HepG2 (cell line): ENCODE data around the gene HMCN2. TPM values are rescaled to one million over a fixed set of nuclear protein-coding genes. Genes with fewer than 3 reads are reported as not detected.
A peak's percentile ranks its signal among the peaks of the same experiment; 100 is the strongest.

Source experiments
- CENPT ChIP-seq: sonication (generic); formaldehyde crosslinking; IDR thresholded peaks from 2 replicates; pipeline ENCODE4 v1.8.0; 2022; ENCODE audit warnings: low read depth, mild to moderate bottlenecking, moderate library complexity, missing genetic modification reagents
- CHD2 ChIP-seq: IDR thresholded peaks from 2 replicates; pipeline ENCODE4 v1.6.1; 2011; ENCODE audit warnings: low read depth, low read length, improper control_type of control experiment
- ELF4 ChIP-seq: sonication (generic); formaldehyde crosslinking; IDR thresholded peaks from 2 replicates; pipeline ENCODE4 v1.5.0; 2020; ENCODE audit warnings: missing genetic modification reagents, mild to moderate bottlenecking, moderate library complexity, borderline replicate concordance
- ETV6 ChIP-seq: sonication (generic); formaldehyde crosslinking; conservative IDR thresholded peaks from 2 replicates; pipeline ENCODE4 v1.4.0; 2020; ENCODE audit warnings: missing genetic modification reagents
- HCFC1 ChIP-seq: fragments of 150-350 bp; IDR thresholded peaks from 2 replicates; pipeline ENCODE4 v1.6.1; 2014; ENCODE audit warnings: low read depth, low read length
- HNF4A ChIP-seq: sonication (generic); formaldehyde crosslinking; IDR thresholded peaks from 2 replicates; pipeline ENCODE4 v1.4.0; 2020; ENCODE audit warnings: missing genetic modification reagents
- KAT8 ChIP-seq: IDR thresholded peaks from 2 replicates; pipeline ENCODE4 v1.6.1; 2016; ENCODE audit warnings: missing genetic modification reagents, missing compliant biosample characterization
- KDM2A ChIP-seq: sonication (generic); formaldehyde crosslinking; IDR thresholded peaks from 2 replicates; pipeline ENCODE4 v1.4.0; 2020; ENCODE audit warnings: low read depth, missing genetic modification reagents, borderline replicate concordance
- KDM6A ChIP-seq: IDR thresholded peaks from 2 replicates; pipeline ENCODE4 v1.6.1; 2016; ENCODE audit warnings: low read depth
- MAFF ChIP-seq: IDR thresholded peaks from 2 replicates; pipeline ENCODE4 v1.6.1; 2011; ENCODE audit warnings: low read depth, low read length, improper control_type of control experiment
- NCOA2 ChIP-seq: sonication (generic); formaldehyde crosslinking; IDR thresholded peaks from 2 replicates; pipeline ENCODE4 v1.8.0; 2022; ENCODE audit warnings: inconsistent platforms
- POGZ ChIP-seq: sonication (generic); formaldehyde crosslinking; IDR thresholded peaks from 2 replicates; pipeline ENCODE4 v1.4.0; 2020; ENCODE audit warnings: mild to moderate bottlenecking, missing genetic modification reagents
- POLR2AphosphoS5 ChIP-seq: IDR thresholded peaks from 2 replicates; pipeline ENCODE4 v1.6.1; 2012; ENCODE audit warnings: low read depth, low read length
- PPARG ChIP-seq: conservative IDR thresholded peaks from 2 replicates; pipeline ENCODE4 v1.6.1; 2016; ENCODE audit warnings: missing biosample characterization, missing genetic modification reagents
- RBFOX2 ChIP-seq: fragments of 200-400 bp; formaldehyde crosslinking; IDR thresholded peaks from 2 replicates; pipeline ENCODE4 v1.6.1; 2017; ENCODE audit warnings: low read depth, mild to moderate bottlenecking, low read length
- RFX1 ChIP-seq: fragments of 450-650 bp; IDR thresholded peaks from 2 replicates; pipeline ENCODE4 v1.6.1; 2017
- ZFP82 ChIP-seq: sonication (generic); formaldehyde crosslinking; IDR thresholded peaks from 2 replicates; pipeline ENCODE4 v1.5.1; 2020; ENCODE audit warnings: mild to moderate bottlenecking, missing genetic modification reagents, borderline replicate concordance
- ZKSCAN1 ChIP-seq: fragments of 150-350 bp; IDR thresholded peaks from 2 replicates; pipeline ENCODE4 v1.6.1; 2014; ENCODE audit warnings: low read length
- ZMYM4 ChIP-seq: sonication (generic); formaldehyde crosslinking; IDR thresholded peaks from 2 replicates; pipeline ENCODE4 v1.8.1; 2023; ENCODE audit warnings: mild to moderate bottlenecking, missing genetic modification reagents
- ZNF577 ChIP-seq: sonication (generic); formaldehyde crosslinking; IDR thresholded peaks from 2 replicates; pipeline ENCODE4 v1.4.0; 2020; ENCODE audit warnings: mild to moderate bottlenecking, low read depth, missing genetic modification reagents, borderline replicate concordance
- polyA plus RNA-seq, 8 experiments: library from polyadenylated mRNA; depleted of rRNA in 3 of 8; stranded (reverse) in 7 of 8; unstranded in 1 of 8; fragments of >200 nt; fragmentation: Illumina TruSeq in 4 of 8; extraction: Trizol in 4 of 8; gene quantifications; 2 replicates each; pipeline versions ENCODE4 v1.2.1 to v1.2.3, GENCODE V29; 2011 to 2016; ENCODE audit warnings: low read depth in 4 of 8, missing spikeins in 1 of 8, mixed read lengths in 1 of 8; ENCODE audit not compliant: insufficient read depth in 1 of 8
- total RNA-seq, 5 experiments: library from RNA; depleted of rRNA; stranded (reverse); fragments of >200 nt; fragmentation: Illumina TruSeq; extraction: Trizol; gene quantifications; 2 replicates each; pipeline ENCODE4 v1.2.3, GENCODE V29; 2016; ENCODE audit warnings: low read depth in 1 of 5
- TF ChIP-seq, protein P1 (sequence below), 2 experiments: sonication (generic) in 1 of 2; formaldehyde crosslinking in 1 of 2; IDR thresholded peaks; 2 replicates each; pipeline versions ENCODE4 v1.5.1 to v1.6.1; 2011 to 2020; ENCODE audit warnings: borderline replicate concordance in 1 of 2, low read depth in 1 of 2, low read length in 1 of 2, mild to moderate bottlenecking in 1 of 2, missing genetic modification reagents in 1 of 2, moderate library complexity in 1 of 2
- TF ChIP-seq, protein P2 (sequence below): sonication (generic); formaldehyde crosslinking; IDR thresholded peaks from 2 replicates; pipeline ENCODE4 v1.4.0; 2020; ENCODE audit warnings: missing genetic modification reagents
- TF ChIP-seq, protein P3 (sequence below): IDR thresholded peaks from 2 replicates; pipeline ENCODE4 v1.6.1; 2018; ENCODE audit warnings: missing genetic modification reagents

The HMCN2 gene
- total and polyA plus RNA-seq, 2 of the 13 experiments (the other 11 are each of a cell fraction or from before 2014, with no cell fraction given) = 0.09 TPM; not detected in 1

DNA sequence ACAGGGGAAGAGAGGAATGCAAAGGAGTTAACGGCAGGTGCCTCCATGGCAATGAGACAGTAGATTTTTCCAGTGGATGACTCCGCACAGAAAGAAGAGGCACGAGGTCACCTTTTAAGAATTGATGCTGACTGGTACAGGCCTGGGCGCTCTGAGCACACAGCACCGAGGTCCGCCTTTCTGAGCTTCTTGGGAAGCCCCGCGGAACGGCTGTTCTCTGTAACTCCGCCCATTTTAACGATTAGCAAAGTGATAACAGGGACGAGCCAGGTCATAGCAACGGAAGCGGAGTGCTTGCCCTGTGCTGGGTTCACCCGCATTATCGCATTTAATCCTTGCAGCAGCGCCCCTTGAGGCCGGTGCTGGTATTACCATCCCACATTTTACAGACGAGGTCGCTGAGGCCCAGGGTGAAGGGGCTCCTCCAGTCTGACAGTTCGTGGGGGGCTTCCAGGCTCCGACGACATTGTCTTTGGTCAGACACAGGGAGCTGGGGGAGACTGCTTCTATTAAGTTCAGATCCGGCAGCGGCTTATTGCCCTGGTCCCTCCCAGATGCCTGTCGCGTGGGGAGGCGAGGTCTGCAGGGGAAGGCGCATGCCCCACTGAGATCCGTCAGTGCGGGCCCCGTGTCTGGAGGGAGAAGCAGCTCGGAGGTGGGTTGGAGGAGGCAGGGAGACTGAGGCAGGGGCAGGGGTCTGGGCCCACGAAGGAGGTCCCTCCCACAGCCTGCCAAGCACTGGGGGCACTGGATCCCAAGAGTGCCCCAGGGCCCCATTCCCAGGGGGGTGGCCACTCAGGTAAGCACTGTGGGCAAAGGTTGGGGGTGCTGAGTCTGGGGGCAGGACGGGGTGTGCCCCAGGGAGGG, 22.3 kb upstream of the HMCN2 start (continued):
- TF ChIP-seq, protein P1, sequence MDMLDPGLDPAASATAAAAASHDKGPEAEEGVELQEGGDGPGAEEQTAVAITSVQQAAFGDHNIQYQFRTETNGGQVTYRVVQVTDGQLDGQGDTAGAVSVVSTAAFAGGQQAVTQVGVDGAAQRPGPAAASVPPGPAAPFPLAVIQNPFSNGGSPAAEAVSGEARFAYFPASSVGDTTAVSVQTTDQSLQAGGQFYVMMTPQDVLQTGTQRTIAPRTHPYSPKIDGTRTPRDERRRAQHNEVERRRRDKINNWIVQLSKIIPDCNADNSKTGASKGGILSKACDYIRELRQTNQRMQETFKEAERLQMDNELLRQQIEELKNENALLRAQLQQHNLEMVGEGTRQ (IDR thresholded peaks at IDR 0.05; ENCODE audit: low read depth, low read length) = no peak
- TF ChIP-seq, protein P1 (CRISPR knock-in tag; IDR thresholded peaks at IDR 0.05; ENCODE audit: borderline replicate concordance) = 0 out of 2 replicates have a peak, but pooled peaks have one; percentile 43
- TF ChIP-seq RBFOX2 = no peak
- no peak for TF ChIP-seq CHD2
- TF ChIP-seq PPARG (CRISPR knock-in tag) = no peak
- TF ChIP-seq POLR2AphosphoS5 = no peak
- TF ChIP-seq KDM6A (CRISPR knock-in tag) = no peak
- TF ChIP-seq HCFC1 = no peak
- TF ChIP-seq NCOA2 (CRISPR knock-in tag) = no peak
- no peak for TF ChIP-seq RFX1
- TF ChIP-seq, protein P2, sequence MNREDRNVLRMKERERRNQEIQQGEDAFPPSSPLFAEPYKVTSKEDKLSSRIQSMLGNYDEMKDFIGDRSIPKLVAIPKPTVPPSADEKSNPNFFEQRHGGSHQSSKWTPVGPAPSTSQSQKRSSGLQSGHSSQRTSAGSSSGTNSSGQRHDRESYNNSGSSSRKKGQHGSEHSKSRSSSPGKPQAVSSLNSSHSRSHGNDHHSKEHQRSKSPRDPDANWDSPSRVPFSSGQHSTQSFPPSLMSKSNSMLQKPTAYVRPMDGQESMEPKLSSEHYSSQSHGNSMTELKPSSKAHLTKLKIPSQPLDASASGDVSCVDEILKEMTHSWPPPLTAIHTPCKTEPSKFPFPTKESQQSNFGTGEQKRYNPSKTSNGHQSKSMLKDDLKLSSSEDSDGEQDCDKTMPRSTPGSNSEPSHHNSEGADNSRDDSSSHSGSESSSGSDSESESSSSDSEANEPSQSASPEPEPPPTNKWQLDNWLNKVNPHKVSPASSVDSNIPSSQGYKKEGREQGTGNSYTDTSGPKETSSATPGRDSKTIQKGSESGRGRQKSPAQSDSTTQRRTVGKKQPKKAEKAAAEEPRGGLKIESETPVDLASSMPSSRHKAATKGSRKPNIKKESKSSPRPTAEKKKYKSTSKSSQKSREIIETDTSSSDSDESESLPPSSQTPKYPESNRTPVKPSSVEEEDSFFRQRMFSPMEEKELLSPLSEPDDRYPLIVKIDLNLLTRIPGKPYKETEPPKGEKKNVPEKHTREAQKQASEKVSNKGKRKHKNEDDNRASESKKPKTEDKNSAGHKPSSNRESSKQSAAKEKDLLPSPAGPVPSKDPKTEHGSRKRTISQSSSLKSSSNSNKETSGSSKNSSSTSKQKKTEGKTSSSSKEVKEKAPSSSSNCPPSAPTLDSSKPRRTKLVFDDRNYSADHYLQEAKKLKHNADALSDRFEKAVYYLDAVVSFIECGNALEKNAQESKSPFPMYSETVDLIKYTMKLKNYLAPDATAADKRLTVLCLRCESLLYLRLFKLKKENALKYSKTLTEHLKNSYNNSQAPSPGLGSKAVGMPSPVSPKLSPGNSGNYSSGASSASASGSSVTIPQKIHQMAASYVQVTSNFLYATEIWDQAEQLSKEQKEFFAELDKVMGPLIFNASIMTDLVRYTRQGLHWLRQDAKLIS (CRISPR knock-in tag) = no peak
- 0 out of 2 replicates have a peak, but pooled peaks have one; percentile 23 for TF ChIP-seq KAT8 (CRISPR knock-in tag)
- peak; percentile 2; the same call in 1 of the 2 replicates for TF ChIP-seq KDM2A
- no peak for TF ChIP-seq ZKSCAN1
- TF ChIP-seq CENPT (CRISPR knock-in tag) = no peak
- no peak for TF ChIP-seq POGZ (CRISPR knock-in tag)
- no peak for TF ChIP-seq ETV6 (CRISPR knock-in tag)
- no peak for TF ChIP-seq MAFF
- no peak for TF ChIP-seq ELF4 (CRISPR knock-in tag)
- TF ChIP-seq ZMYM4 (CRISPR knock-in tag) = no peak
- no peak for TF ChIP-seq ZNF577 (CRISPR knock-in tag)
- TF ChIP-seq, protein P3, sequence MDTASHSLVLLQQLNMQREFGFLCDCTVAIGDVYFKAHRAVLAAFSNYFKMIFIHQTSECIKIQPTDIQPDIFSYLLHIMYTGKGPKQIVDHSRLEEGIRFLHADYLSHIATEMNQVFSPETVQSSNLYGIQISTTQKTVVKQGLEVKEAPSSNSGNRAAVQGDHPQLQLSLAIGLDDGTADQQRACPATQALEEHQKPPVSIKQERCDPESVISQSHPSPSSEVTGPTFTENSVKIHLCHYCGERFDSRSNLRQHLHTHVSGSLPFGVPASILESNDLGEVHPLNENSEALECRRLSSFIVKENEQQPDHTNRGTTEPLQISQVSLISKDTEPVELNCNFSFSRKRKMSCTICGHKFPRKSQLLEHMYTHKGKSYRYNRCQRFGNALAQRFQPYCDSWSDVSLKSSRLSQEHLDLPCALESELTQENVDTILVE (CRISPR knock-in tag) = no peak
- no peak for TF ChIP-seq ZFP82
- no peak for TF ChIP-seq HNF4A
